ENCODE data around the gene CDC27.
"Not testable (repeated sequence)": the region's sequence is repeated elsewhere in the genome, so short reads cannot be mapped to it uniquely, and the experiment has no call there.

CDC27 gene

GRCh38 chr17:47219621-47220475 lies 30.8 kb upstream of the CDC27 start:
- DNase-seq (ENCODE audit: low read depth in 2 of 2) = no peak

GRCh38 chr17:47218896-47219430 lies 29.9 kb upstream of the CDC27 start:
- DNase-seq (ENCODE audit: low read depth in 2 of 2) = no peak

- DNase-seq (ENCODE audit: low read depth in 2 of 2) = not testable (repeated sequence)
Observed at GRCh38 chr17:47217279-47217678, 28.2 kb upstream of the CDC27 start.

- not testable (repeated sequence) for DNase-seq (ENCODE audit: low read depth in 2 of 2)
Observed at GRCh38 chr17:47216821-47217220, 27.7 kb upstream of the CDC27 start.

- DNase-seq (ENCODE audit: low read depth in 2 of 2) = no peak
Observed at GRCh38 chr17:47214931-47215330, 25.8 kb upstream of the CDC27 start.

- DNase-seq (ENCODE audit: low read depth in 2 of 2) = no peak
Observed at GRCh38 chr17:47213540-47213939, 24.4 kb upstream of the CDC27 start.

- no peak for DNase-seq (ENCODE audit: low read depth in 2 of 2)
Observed at GRCh38 chr17:47212458-47212857, 23.4 kb upstream of the CDC27 start.

GRCh38 chr17:47210779-47211178 lies 21.7 kb upstream of the CDC27 start:
- no peak for DNase-seq (ENCODE audit: low read depth in 2 of 2)

- DNase-seq (ENCODE audit: low read depth in 2 of 2) = no peak
Observed at GRCh38 chr17:47210105-47210504, 21.0 kb upstream of the CDC27 start.

GRCh38 chr17:47209499-47209898 lies 20.4 kb upstream of the CDC27 start:
- no peak for DNase-seq (ENCODE audit: low read depth in 2 of 2)

GRCh38 chr17:47208744-47209488 lies 19.8 kb upstream of the CDC27 start, which contains the start of gene MYL4:
MYL4 (plus strand) TSS chr17:47209348; CDS start chr17:47209423, 75 bp downstream.
- DNase-seq (ENCODE audit: low read depth in 2 of 2) = no peak

GRCh38 chr17:47207143-47208067 lies 18.3 kb upstream of the CDC27 start:
- no peak for DNase-seq (ENCODE audit: low read depth in 2 of 2)

- DNase-seq (ENCODE audit: low read depth in 2 of 2) = peak; percentile 28 to 54
Observed at GRCh38 chr17:47205419-47205963, 16.4 kb upstream of the CDC27 start.

- no peak for DNase-seq (ENCODE audit: low read depth in 2 of 2)
Observed at GRCh38 chr17:47204722-47205418, 15.8 kb upstream of the CDC27 start.

GRCh38 chr17:47203984-47204721 lies 15.1 kb upstream of the CDC27 start:
- peak; percentile 17 to 30 for DNase-seq (ENCODE audit: low read depth in 2 of 2)

- no peak for DNase-seq (ENCODE audit: low read depth in 2 of 2)
Observed at GRCh38 chr17:47201166-47201565, 12.1 kb upstream of the CDC27 start.

GRCh38 chr17:47200325-47200664 lies 11.2 kb upstream of the CDC27 start:
- no peak for DNase-seq (ENCODE audit: low read depth in 2 of 2)

GRCh38 chr17:47199627-47200324 lies 10.7 kb upstream of the CDC27 start:
- DNase-seq (ENCODE audit: low read depth in 2 of 2) = no peak

- DNase-seq (ENCODE audit: low read depth in 2 of 2) = no peak
Observed at GRCh38 chr17:47197821-47198220, 8.7 kb upstream of the CDC27 start.

All from stimulated activated CD8-positive, alpha-beta memory T cell treated with anti-CD3 and anti-CD28 coated beads, Interleukin-15, amount 100 ng/mL, for 4 hours (primary cell).